Uterus (tissue), 2 donors: Measurements from ENCODE around the gene CXCL11.

Experiments
- CTCF ChIP-seq, 4 experiments: fragments of 200-600 bp in 2 of 4; fragments of 450-650 bp in 2 of 4; sonication (generic) in 2 of 4; IDR thresholded peaks; one replicate each; pipeline ENCODE4 v1.5.1; 2016 to 2019; ENCODE audit warnings: antibody characterized with exemption in 4 of 4, mild to moderate bottlenecking in 2 of 4, moderate library complexity in 1 of 4
- POLR2A ChIP-seq, 2 donors: fragments of 450-650 bp; IDR thresholded peaks; one replicate each; pipeline ENCODE4 v1.6.1; 2016; ENCODE audit warnings: antibody characterized with exemption in 2 of 2, mild to moderate bottlenecking in 1 of 2, moderate library complexity in 1 of 2

GRCh38 chr4:76007089-76007862 is 28.6 kb downstream of the CXCL11 start, which contains the start of gene CXCL9:
- TF ChIP-seq CTCF (IDR thresholded peaks at IDR 0.05) (no peak), POLR2A (IDR thresholded peaks at IDR 0.05) (no peak)
